ENCODE data around the gene SPATA33.
A peak's percentile ranks its signal among the peaks of the same experiment; 100 is the strongest.

Gene SPATA33

DNA sequence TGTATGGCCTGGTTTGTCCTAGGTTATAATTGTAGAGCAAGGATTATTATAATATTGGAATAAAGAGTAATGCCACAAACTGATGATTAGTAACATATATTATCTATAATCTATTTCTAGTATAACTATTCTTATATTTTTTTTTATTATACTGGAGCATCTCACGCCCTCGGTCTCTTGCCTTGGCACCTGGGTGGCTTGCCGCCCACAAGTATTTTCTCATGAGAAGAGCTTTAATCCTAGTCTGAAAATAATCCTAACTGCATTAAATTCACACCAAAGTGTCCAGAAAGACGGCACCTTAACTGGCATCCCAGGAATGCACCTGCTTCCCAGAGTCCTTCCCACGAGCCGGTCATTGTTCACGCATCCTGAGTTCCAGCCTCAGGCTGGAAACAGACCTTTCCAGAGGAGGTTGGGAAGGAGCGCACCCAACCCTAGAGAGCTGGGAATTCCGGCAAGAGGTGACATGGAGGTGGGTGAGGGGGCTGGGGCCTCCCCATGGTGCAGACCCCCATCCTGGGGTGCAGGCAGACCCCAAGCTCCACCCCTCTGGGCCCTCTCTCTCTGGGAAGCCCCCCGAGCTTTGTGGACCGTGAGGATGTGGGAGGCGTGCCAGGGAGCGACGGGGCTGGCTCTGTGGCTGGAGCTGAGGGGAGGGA lies 16.0 kb upstream of the SPATA33 start:
- H3K4me1 ChIP-seq = peaks cover 59% of the 10 kb centered on the region

DNA sequence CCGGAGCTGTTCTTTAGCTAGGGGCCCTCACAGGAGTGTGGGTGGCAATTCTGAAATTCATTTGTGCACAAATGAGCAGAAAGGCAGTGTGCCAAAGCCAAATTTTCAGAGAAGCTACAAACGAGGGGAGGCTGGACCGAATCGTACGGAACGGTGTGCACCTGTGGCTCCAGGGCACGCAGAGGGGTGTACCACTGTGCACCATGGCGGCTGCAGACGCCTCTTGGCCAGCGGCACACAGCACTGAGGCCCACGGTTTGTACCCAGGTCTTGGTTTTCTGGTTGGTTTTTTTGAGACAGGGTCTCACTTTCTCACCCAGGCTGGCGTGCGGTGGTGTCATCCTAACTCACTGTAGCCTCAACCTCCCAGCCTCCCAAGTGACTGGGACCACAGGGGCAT lies 15.1 kb upstream of the SPATA33 start:
- Histone ChIP-seq H3K4me2 (0 out of 2 replicates have a peak overlapping the region, but pooled peaks have one; percentile 95), H4K20me1 (peaks cover under 1% of the 10 kb centered on the region; the same call in 1 of the 2 replicates), H3K4me3 (no peak overlapping the region), H3K27me3 (no peaks in the 10 kb centered on the region), H3K36me3 (peaks cover 45% of the 10 kb centered on the region), H3K27ac (0 out of 2 replicates have a peak overlapping the region, but pooled peaks have one; percentile 8), H3K9ac (no peak overlapping the region), H3K4me1 (peaks cover 50% of the 10 kb centered on the region), H3K9me3 (no peaks in the 10 kb centered on the region)
- no peak for TF ChIP-seq Cebpa-rat (IDR thresholded peaks at IDR 0.05)

More for the DNA sequence above, 16.0 kb upstream of the SPATA33 start:
- Histone ChIP-seq H3K9me3 (no peaks in the 10 kb centered on the region), H3K27ac (0 out of 2 replicates have a peak overlapping the region, but pooled peaks have one; percentile 60), H3K4me2 (peak overlapping the region; percentile 95), H4K20me1 (peaks cover 10% of the 10 kb centered on the region; the same call in 1 of the 2 replicates), H3K27me3 (no peaks in the 10 kb centered on the region), H3K9ac (no peak overlapping the region), H3K36me3 (peaks cover 45% of the 10 kb centered on the region), H3K4me3 (peak overlapping the region; percentile 56; the same call in 1 of the 2 replicates)
- no peak for TF ChIP-seq Cebpa-rat (IDR thresholded peaks at IDR 0.05)

DNA sequence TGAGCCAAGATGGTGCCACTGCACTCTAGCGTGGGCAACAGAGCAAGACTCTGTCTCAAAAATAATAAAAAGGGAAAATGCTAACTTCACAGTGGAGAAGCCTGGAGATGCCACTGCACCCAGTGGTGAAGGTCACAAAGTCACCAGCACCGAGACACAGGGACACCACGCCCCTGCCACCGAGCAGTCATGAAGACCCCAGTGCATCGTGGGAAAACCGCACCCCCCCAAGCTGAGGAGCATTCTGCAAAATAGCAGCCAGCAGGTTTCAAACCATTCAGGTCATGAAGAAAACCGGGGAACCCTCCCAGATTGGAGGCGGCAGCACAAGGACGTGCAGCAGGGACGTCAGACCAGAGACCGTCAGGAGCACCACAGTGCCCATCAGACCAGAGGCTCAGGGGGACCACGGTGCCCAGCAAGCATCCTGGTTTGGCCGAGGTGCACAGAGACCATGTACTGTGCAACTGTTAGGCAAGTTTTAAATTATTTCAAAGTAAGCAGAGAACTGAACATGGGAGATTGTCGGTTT lies 13.8 kb upstream of the SPATA33 start:
- H3K27ac ChIP-seq = 0 out of 2 replicates have a peak overlapping the region, but pooled peaks have one; percentile 9

GRCh38 chr16:89645122-89645521 lies 12.5 kb upstream of the SPATA33 start:
- no peak for TF ChIP-seq Cebpa-rat (IDR thresholded peaks at IDR 0.05)
- no peak overlapping the region; the same call in 1 of the 2 replicates for H3K27ac ChIP-seq

More for the DNA sequence above, 13.8 kb upstream of the SPATA33 start:
- H3K4me3 ChIP-seq = no peak overlapping the region
- no peaks in the 10 kb centered on the region for H3K27me3 ChIP-seq
- H3K4me1 ChIP-seq = peaks cover 41% of the 10 kb centered on the region
- H4K20me1 ChIP-seq = no peaks in the 10 kb centered on the region
- H3K36me3 ChIP-seq = peaks cover 44% of the 10 kb centered on the region
- H3K9ac ChIP-seq = no peak overlapping the region; the same call in 1 of the 2 replicates
- H3K4me2 ChIP-seq = no peak overlapping the region
- no peak for TF ChIP-seq Cebpa-rat (IDR thresholded peaks at IDR 0.05)
- H3K9me3 ChIP-seq = no peaks in the 10 kb centered on the region

GRCh38 chr16:89646270-89646669 lies 11.4 kb upstream of the SPATA33 start:
- Histone ChIP-seq H3K27me3 (no peaks in the 10 kb centered on the region), H3K9ac (no peak overlapping the region), H3K4me1 (peaks cover 21% of the 10 kb centered on the region), H3K4me2 (no peak overlapping the region), H3K4me3 (no peak overlapping the region), H3K36me3 (peaks cover 65% of the 10 kb centered on the region), H4K20me1 (peaks cover 13% of the 10 kb centered on the region), H3K9me3 (no peaks in the 10 kb centered on the region), H3K27ac (no peak overlapping the region)
- no peak for TF ChIP-seq Cebpa-rat (IDR thresholded peaks at IDR 0.05)

More at GRCh38 chr16:89645122-89645521, 12.5 kb upstream of the SPATA33 start:
- H3K4me1 ChIP-seq = peaks cover 33% of the 10 kb centered on the region
- H3K27me3 ChIP-seq = no peaks in the 10 kb centered on the region
- no peaks in the 10 kb centered on the region for H3K9me3 ChIP-seq
- H3K9ac ChIP-seq = no peak overlapping the region
- H3K4me2 ChIP-seq = no peak overlapping the region
- H3K36me3 ChIP-seq = peaks cover 54% of the 10 kb centered on the region
- H4K20me1 ChIP-seq = peaks cover 2% of the 10 kb centered on the region; the same call in 1 of the 2 replicates
- H3K4me3 ChIP-seq = no peak overlapping the region

DNA sequence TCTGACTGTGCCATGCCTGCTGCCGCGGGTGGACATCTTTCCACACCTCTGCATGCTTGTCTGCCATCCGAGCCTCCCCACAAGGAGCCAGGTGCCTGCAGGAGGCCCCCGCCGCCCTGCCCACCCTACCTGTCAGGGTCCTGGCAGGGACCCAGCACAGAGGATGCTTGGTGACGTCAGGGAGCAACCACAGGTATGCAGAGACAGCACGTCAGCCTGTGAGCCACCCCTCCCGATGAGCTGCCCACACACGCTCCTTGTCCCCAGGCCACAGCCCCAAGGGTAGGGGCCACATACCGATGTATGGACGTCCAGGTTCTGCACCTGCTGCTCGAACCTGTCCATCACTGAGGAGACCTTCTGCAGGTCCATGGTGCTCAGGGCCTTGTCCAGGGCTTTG lies 10.7 kb upstream of the SPATA33 start:
- Histone ChIP-seq H3K4me3 (no peak overlapping the region), H3K36me3 (peaks cover 72% of the 10 kb centered on the region), H3K9me3 (no peaks in the 10 kb centered on the region), H3K27me3 (no peaks in the 10 kb centered on the region), H3K4me1 (peaks cover 16% of the 10 kb centered on the region), H4K20me1 (peaks cover 20% of the 10 kb centered on the region), H3K9ac (no peak overlapping the region), H3K27ac (no peak overlapping the region), H3K4me2 (no peak overlapping the region)
- TF ChIP-seq Cebpa-rat (IDR thresholded peaks at IDR 0.05) = no peak

- Histone ChIP-seq H4K20me1 (peaks cover 63% of the 10 kb centered on the region), H3K36me3 (peaks cover 67% of the 10 kb centered on the region), H3K27me3 (no peaks in the 10 kb centered on the region), H3K4me2 (no peak overlapping the region), H3K4me3 (no peak overlapping the region), H3K9me3 (no peaks in the 10 kb centered on the region), H3K9ac (0 out of 2 replicates have a peak overlapping the region, but pooled peaks have one; percentile 6), H3K4me1 (peaks cover 33% of the 10 kb centered on the region), H3K27ac (no peak overlapping the region)
- no peak for TF ChIP-seq Cebpa-rat (IDR thresholded peaks at IDR 0.05)
These were observed 6.1 kb upstream of the SPATA33 start for GRCh38 chr16:89651584-89651983.

DNA sequence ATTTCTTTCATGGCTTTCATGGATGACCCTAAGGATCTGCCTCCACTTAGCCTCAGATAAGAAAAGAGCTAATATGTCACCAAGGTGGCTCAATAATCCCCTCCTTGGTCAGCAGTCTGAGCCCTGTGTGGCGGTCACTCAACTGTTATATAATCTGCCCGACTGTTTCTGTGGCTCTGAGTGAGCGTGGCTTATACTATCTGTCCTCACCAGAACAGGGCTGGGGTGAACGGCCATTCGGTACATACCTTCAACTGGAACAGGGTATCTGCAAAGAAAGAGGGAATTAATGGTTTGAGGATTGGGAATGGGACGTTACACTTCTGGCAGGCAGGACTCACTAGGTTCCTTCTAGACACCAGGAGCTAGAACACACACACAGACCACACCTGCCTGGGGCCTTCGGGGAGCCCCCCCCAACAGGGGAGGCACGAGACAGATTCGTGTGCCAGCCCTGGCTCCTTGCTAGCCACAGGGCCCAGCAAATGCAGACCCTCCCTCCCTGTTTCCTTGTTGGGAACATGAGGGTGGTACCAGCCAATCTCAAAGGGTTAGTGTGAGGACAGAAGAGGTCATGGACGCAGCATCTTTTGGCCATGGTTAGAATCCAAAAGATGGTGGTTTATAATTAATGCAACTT lies 3.9 kb upstream of the SPATA33 start:
- Histone ChIP-seq H4K20me1 (peaks cover 66% of the 10 kb centered on the region), H3K4me1 (peaks cover 43% of the 10 kb centered on the region), H3K4me2 (no peak overlapping the region), H3K27ac (no peak overlapping the region), H3K9me3 (no peaks in the 10 kb centered on the region), H3K4me3 (no peak overlapping the region), H3K9ac (no peak overlapping the region), H3K27me3 (no peaks in the 10 kb centered on the region), H3K36me3 (peaks cover 52% of the 10 kb centered on the region)
- no peak for TF ChIP-seq Cebpa-rat (IDR thresholded peaks at IDR 0.05)

DNA sequence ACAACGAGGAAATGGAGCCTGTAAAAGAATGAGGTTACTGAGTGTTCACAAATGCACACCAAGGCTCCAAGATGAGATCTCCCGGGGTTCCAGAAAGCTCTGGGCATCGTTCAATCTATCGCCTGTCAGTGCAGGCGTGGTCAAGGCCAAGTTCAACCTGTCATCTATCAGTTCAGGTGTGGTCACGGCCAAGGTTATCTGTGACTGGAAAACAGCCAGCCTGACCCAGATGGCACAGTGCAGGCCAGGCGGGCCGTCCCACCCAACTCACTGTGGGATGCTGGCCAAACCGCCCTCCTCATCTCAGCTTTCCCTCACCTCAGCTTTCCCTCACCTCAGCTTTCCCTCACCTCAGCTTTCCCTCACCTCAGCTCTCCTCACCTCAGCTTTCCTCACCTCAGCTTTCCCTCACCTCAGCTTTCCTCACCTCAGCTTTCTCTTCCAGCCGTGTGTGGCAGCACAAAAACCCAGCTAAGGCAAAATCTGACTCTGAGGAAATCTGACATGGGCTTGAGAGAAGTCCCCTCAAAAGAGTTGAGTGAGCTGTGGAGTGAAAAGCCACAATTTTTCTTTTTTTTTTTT lies 2.5 kb upstream of the SPATA33 start:
- Histone ChIP-seq H3K9me3 (no peaks in the 10 kb centered on the region), H3K27me3 (no peaks in the 10 kb centered on the region), H4K20me1 (peaks cover 64% of the 10 kb centered on the region), H3K4me1 (peaks cover 53% of the 10 kb centered on the region), H3K4me3 (no peak overlapping the region), H3K9ac (0 out of 2 replicates have a peak overlapping the region, but pooled peaks have one; percentile 48), H3K36me3 (peaks cover 48% of the 10 kb centered on the region), H3K27ac (no peak overlapping the region), H3K4me2 (peak overlapping the region; percentile 89)
- no peak for TF ChIP-seq Cebpa-rat (IDR thresholded peaks at IDR 0.05)
